HuH-7.5 (cell line): ENCODE measurements around the gene FLCN.
"Not testable (repeated sequence)": the region's sequence is repeated elsewhere in the genome, so short reads cannot be mapped to it uniquely, and the experiment has no call there.

Experiments
- DNase-seq: peaks from one replicate; pipeline ENCODE4 v3.0.0; 2011; ENCODE audit warnings: low spot score

The FLCN gene

GRCh38 chr17:17213775-17214174 is 23.2 kb downstream of the FLCN start:
- no peak for DNase-seq

- no peak for DNase-seq
These were observed 29.0 kb downstream of the FLCN start for GRCh38 chr17:17207998-17208397.

- peak; percentile 23 for DNase-seq
These were observed 30.0 kb downstream of the FLCN start for GRCh38 chr17:17206913-17207335.

- peak; percentile 65 for DNase-seq
These were observed 30.6 kb downstream of the FLCN start, which contains the start of gene PLD6 for GRCh38 chr17:17206124-17206912. Gene PLD6, minus strand, starts transcription at chr17:17206333. Its CDS starts 47 bp downstream, at chr17:17206286.

GRCh38 chr17:17205368-17206123 is 31.4 kb downstream of the FLCN start:
- peak; percentile 77 for DNase-seq

- DNase-seq: no peak
These were observed 32.2 kb downstream of the FLCN start for GRCh38 chr17:17204635-17205231.

GRCh38 chr17:17204041-17204591 is 32.9 kb downstream of the FLCN start:
- DNase-seq: no peak

- no peak for DNase-seq
These were observed 33.7 kb downstream of the FLCN start for GRCh38 chr17:17203173-17203730.

- DNase-seq: no peak
These were observed 35.1 kb downstream of the FLCN start for GRCh38 chr17:17201907-17202306.

- DNase-seq: no peak
These were observed 35.7 kb downstream of the FLCN start for GRCh38 chr17:17201271-17201670.

GRCh38 chr17:17200831-17201230 is 36.1 kb downstream of the FLCN start:
- DNase-seq: no peak

GRCh38 chr17:17200311-17200710 is 36.7 kb downstream of the FLCN start:
- no peak for DNase-seq

- no peak for DNase-seq
These were observed 38.7 kb downstream of the FLCN start for GRCh38 chr17:17198281-17198680.

GRCh38 chr17:17196776-17197175 is 40.2 kb downstream of the FLCN start:
- no peak for DNase-seq

GRCh38 chr17:17195466-17195865 is 41.5 kb downstream of the FLCN start:
- DNase-seq: not testable (repeated sequence)

GRCh38 chr17:17191961-17192381 is 45.0 kb downstream of the FLCN start:
- DNase-seq: no peak

GRCh38 chr17:17191346-17191792 is 45.6 kb downstream of the FLCN start:
- no peak for DNase-seq

GRCh38 chr17:17190188-17190587 is 46.8 kb downstream of the FLCN start:
- DNase-seq: no peak

- DNase-seq: no peak
These were observed 47.4 kb downstream of the FLCN start for GRCh38 chr17:17189559-17189958.

- no peak for DNase-seq
These were observed 48.4 kb downstream of the FLCN start for GRCh38 chr17:17188586-17188985.

GRCh38 chr17:17186551-17187505 is 50.1 kb downstream of the FLCN start:
- no peak for DNase-seq
